ENCODE results near the gene NDST3. TPM values are rescaled to one million over a fixed set of nuclear protein-coding genes. Genes with fewer than 3 reads are reported as not detected.

Gene NDST3
- polyA plus RNA-seq, 1 of the 3 experiments (the other 2 are of a cell fraction): 1.2 TPM

DNA sequence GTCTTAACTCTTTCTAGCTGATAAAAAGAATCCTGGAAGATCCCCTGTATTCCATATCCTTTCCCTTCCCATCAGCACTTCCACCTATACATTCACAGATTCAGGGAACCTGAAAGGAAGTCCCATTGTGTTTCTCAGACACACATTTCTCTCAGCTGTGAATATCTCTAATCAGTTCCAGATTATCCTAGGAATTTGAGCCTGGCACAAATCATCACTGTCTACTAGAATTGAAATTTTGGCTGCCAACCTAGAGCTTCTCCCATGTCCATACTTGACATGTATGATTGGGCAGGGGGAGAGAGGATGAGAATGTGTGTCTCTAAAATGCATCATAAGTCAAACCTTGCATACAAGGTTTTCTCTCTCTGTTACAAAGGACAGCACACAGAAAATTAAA, 53.1 kb downstream of the NDST3 start:
- no peaks in the 10 kb centered on the region for H3K9me3 ChIP-seq
- ChIA-PET CTCF (no interaction called here), POLR2A (no interaction called here)
- no peaks in the 10 kb centered on the region for H3K79me2 ChIP-seq (ENCODE audit: insufficient read depth)
- TF ChIP-seq, protein P1, sequence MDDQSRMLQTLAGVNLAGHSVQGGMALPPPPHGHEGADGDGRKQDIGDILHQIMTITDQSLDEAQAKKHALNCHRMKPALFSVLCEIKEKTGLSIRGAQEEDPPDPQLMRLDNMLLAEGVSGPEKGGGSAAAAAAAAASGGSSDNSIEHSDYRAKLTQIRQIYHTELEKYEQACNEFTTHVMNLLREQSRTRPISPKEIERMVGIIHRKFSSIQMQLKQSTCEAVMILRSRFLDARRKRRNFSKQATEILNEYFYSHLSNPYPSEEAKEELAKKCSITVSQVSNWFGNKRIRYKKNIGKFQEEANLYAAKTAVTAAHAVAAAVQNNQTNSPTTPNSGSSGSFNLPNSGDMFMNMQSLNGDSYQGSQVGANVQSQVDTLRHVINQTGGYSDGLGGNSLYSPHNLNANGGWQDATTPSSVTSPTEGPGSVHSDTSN (IDR thresholded peaks at IDR 0.05): peak; percentile 70
- TF ChIP-seq TEAD4 (IDR thresholded peaks at IDR 0.05; ENCODE audit: borderline replicate concordance, insufficient read depth): no peak
- no peak for TF ChIP-seq RAD21 (IDR thresholded peaks at IDR 0.05; ENCODE audit: low read length)
- no peak for TF ChIP-seq GABPA (IDR thresholded peaks at IDR 0.05; ENCODE audit: low read depth)
- TF ChIP-seq TCF12 (IDR thresholded peaks at IDR 0.05): peak; percentile 87
- TF ChIP-seq FOSL2 (IDR thresholded peaks at IDR 0.05; ENCODE audit: borderline replicate concordance, low read depth): no peak
- TF ChIP-seq, protein P2, sequence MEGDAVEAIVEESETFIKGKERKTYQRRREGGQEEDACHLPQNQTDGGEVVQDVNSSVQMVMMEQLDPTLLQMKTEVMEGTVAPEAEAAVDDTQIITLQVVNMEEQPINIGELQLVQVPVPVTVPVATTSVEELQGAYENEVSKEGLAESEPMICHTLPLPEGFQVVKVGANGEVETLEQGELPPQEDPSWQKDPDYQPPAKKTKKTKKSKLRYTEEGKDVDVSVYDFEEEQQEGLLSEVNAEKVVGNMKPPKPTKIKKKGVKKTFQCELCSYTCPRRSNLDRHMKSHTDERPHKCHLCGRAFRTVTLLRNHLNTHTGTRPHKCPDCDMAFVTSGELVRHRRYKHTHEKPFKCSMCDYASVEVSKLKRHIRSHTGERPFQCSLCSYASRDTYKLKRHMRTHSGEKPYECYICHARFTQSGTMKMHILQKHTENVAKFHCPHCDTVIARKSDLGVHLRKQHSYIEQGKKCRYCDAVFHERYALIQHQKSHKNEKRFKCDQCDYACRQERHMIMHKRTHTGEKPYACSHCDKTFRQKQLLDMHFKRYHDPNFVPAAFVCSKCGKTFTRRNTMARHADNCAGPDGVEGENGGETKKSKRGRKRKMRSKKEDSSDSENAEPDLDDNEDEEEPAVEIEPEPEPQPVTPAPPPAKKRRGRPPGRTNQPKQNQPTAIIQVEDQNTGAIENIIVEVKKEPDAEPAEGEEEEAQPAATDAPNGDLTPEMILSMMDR (IDR thresholded peaks at IDR 0.05): no peak
- TF ChIP-seq, protein P3, sequence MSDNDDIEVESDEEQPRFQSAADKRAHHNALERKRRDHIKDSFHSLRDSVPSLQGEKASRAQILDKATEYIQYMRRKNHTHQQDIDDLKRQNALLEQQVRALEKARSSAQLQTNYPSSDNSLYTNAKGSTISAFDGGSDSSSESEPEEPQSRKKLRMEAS (IDR thresholded peaks at IDR 0.05; ENCODE audit: low read depth): no peak
- no peak for TF ChIP-seq SMC3 (IDR thresholded peaks at IDR 0.05; ENCODE audit: low read depth, low read length)
- peak; percentile 62; the same call in 1 of the 2 replicates for TF ChIP-seq NFIC (IDR thresholded peaks at IDR 0.05; ENCODE audit: borderline replicate concordance)
- no peak for TF ChIP-seq GATA2 (CRISPR knock-in tag; IDR thresholded peaks at IDR 0.05)
- TF ChIP-seq, protein P4, sequence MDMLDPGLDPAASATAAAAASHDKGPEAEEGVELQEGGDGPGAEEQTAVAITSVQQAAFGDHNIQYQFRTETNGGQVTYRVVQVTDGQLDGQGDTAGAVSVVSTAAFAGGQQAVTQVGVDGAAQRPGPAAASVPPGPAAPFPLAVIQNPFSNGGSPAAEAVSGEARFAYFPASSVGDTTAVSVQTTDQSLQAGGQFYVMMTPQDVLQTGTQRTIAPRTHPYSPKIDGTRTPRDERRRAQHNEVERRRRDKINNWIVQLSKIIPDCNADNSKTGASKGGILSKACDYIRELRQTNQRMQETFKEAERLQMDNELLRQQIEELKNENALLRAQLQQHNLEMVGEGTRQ (IDR thresholded peaks at IDR 0.05; ENCODE audit: borderline replicate concordance, low read depth, low read length): no peak
- TF ChIP-seq TAF1 (IDR thresholded peaks at IDR 0.05; ENCODE audit: borderline replicate concordance, low read depth, low read length): no peak
- TF ChIP-seq, protein P5, sequence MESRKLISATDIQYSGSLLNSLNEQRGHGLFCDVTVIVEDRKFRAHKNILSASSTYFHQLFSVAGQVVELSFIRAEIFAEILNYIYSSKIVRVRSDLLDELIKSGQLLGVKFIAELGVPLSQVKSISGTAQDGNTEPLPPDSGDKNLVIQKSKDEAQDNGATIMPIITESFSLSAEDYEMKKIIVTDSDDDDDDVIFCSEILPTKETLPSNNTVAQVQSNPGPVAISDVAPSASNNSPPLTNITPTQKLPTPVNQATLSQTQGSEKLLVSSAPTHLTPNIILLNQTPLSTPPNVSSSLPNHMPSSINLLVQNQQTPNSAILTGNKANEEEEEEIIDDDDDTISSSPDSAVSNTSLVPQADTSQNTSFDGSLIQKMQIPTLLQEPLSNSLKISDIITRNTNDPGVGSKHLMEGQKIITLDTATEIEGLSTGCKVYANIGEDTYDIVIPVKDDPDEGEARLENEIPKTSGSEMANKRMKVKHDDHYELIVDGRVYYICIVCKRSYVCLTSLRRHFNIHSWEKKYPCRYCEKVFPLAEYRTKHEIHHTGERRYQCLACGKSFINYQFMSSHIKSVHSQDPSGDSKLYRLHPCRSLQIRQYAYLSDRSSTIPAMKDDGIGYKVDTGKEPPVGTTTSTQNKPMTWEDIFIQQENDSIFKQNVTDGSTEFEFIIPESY (IDR thresholded peaks at IDR 0.05; ENCODE audit: borderline replicate concordance, low read depth): no peak
- no peak for TF ChIP-seq MEF2A (IDR thresholded peaks at IDR 0.05; ENCODE audit: borderline replicate concordance, low read depth)
- no peak for TF ChIP-seq MXI1 (IDR thresholded peaks at IDR 0.05; ENCODE audit: low read depth, low read length)
- TF ChIP-seq EP300 (IDR thresholded peaks at IDR 0.05; ENCODE audit: borderline replicate concordance in 1 of 2, low read depth in 1 of 2, low read length in 1 of 2): peak in 1 of 2 experiments; percentile 31; a peak in 1 of 4 replicates
- TF ChIP-seq FOXM1 (IDR thresholded peaks at IDR 0.05; ENCODE audit: low read depth): no peak
- TF ChIP-seq, protein P6, sequence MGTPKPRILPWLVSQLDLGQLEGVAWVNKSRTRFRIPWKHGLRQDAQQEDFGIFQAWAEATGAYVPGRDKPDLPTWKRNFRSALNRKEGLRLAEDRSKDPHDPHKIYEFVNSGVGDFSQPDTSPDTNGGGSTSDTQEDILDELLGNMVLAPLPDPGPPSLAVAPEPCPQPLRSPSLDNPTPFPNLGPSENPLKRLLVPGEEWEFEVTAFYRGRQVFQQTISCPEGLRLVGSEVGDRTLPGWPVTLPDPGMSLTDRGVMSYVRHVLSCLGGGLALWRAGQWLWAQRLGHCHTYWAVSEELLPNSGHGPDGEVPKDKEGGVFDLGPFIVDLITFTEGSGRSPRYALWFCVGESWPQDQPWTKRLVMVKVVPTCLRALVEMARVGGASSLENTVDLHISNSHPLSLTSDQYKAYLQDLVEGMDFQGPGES (IDR thresholded peaks at IDR 0.05; ENCODE audit: low read depth, low read length): no peak
- 0 out of 2 replicates have a peak, but pooled peaks have one; percentile 34 for TF ChIP-seq POLR2AphosphoS5 (IDR thresholded peaks at IDR 0.05; ENCODE audit: low read depth, low read length)
- no peak for TF ChIP-seq NRF1 (IDR thresholded peaks at IDR 0.05; ENCODE audit: low read depth, low read length)
- TF ChIP-seq FOXJ3 (CRISPR knock-in tag; IDR thresholded peaks at IDR 0.05): no peak
- H3K9me2 ChIP-seq: no peaks in the 10 kb centered on the region
- H3K27me3 ChIP-seq (ENCODE audit: insufficient read depth): no peaks in the 10 kb centered on the region
- peaks cover 0 to 16% of the 10 kb centered on the region in 2 experiments; a peak in 2 of 4 replicates for H3K4me1 ChIP-seq (ENCODE audit: control insufficient read depth in 1 of 2, insufficient read depth in 2 of 2, low read depth in 1 of 2, low read length in 1 of 2)
- DNase-seq: no peak
- H3K36me3 ChIP-seq (replicated peaks in 1 of 2; ENCODE audit: control insufficient read depth in 1 of 2, insufficient read depth in 2 of 2, low read length in 1 of 2): no peaks in the 10 kb centered on the region
- no peak overlapping the region; the same call in 1 of the 2 replicates for H3K4me2 ChIP-seq
- H3F3A ChIP-seq (replicated peaks; ENCODE audit: insufficient read depth): peaks cover 13% of the 10 kb centered on the region
- H2AFZ ChIP-seq (ENCODE audit: low read depth): peak overlapping the region; percentile 9; the same call in 1 of the 2 replicates
- no peak overlapping the region for H3K9ac ChIP-seq
- peak overlapping the region; percentile 72 to 78; a peak in 2 of 4 replicates for H3K27ac ChIP-seq (ENCODE audit: low read depth in 2 of 2, low read length in 1 of 2)
- H3K4me3 ChIP-seq (ENCODE audit: low read depth in 2 of 2, low read length in 1 of 2): no peak overlapping the region
- no peaks in the 10 kb centered on the region for H4K20me1 ChIP-seq (ENCODE audit: insufficient read depth)

Data from SK-N-SH (cell line).